ENCODE data around the gene ZFP69B. TPM values are rescaled to one million over a fixed set of nuclear protein-coding genes. Genes with fewer than 3 reads are reported as not detected.

Gene ZFP69B
- total RNA-seq, 1 donor from 2014 or later, result 3.8 TPM

DNA sequence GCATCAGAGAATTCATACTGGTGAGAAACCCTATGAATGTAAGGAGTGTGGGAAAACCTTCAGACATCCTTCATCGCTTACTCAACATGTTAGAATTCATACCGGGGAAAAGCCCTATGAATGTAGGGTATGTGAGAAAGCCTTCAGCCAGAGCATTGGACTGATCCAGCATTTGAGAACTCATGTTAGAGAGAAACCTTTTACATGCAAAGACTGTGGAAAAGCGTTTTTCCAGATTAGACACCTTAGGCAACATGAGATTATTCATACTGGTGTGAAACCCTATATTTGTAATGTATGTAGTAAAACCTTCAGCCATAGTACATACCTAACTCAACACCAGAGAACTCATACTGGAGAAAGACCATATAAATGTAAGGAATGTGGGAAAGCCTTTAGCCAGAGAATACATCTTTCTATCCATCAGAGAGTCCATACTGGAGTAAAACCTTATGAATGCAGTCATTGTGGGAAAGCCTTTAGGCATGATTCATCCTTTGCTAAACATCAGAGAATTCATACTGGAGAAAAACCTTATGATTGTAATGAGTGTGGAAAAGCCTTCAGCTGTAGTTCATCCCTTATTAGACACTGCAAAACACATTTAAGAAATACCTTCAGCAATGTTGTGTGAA lies 12.8 kb downstream of the ZFP69B start:
- H3K4me1 ChIP-seq, result no peaks in the 10 kb centered on the region
- no peak overlapping the region for H3K4me3 ChIP-seq
- H3K9me3 ChIP-seq, result peaks cover 89 to 100% of the 10 kb centered on the region in 2 donors
- no peaks in the 10 kb centered on the region for H3K27me3 ChIP-seq
- TF ChIP-seq, protein P1, sequence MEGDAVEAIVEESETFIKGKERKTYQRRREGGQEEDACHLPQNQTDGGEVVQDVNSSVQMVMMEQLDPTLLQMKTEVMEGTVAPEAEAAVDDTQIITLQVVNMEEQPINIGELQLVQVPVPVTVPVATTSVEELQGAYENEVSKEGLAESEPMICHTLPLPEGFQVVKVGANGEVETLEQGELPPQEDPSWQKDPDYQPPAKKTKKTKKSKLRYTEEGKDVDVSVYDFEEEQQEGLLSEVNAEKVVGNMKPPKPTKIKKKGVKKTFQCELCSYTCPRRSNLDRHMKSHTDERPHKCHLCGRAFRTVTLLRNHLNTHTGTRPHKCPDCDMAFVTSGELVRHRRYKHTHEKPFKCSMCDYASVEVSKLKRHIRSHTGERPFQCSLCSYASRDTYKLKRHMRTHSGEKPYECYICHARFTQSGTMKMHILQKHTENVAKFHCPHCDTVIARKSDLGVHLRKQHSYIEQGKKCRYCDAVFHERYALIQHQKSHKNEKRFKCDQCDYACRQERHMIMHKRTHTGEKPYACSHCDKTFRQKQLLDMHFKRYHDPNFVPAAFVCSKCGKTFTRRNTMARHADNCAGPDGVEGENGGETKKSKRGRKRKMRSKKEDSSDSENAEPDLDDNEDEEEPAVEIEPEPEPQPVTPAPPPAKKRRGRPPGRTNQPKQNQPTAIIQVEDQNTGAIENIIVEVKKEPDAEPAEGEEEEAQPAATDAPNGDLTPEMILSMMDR (IDR thresholded peaks at IDR 0.05), result no peak
- no peak for DNase-seq (ENCODE audit: low spot score in 2 of 2)
- no peak overlapping the region for H3K27ac ChIP-seq
- intact Hi-C loops (cut with DNase I), result no loop called here
- peaks cover 9 to 37% of the 10 kb centered on the region in 2 donors for H3K36me3 ChIP-seq

DNA sequence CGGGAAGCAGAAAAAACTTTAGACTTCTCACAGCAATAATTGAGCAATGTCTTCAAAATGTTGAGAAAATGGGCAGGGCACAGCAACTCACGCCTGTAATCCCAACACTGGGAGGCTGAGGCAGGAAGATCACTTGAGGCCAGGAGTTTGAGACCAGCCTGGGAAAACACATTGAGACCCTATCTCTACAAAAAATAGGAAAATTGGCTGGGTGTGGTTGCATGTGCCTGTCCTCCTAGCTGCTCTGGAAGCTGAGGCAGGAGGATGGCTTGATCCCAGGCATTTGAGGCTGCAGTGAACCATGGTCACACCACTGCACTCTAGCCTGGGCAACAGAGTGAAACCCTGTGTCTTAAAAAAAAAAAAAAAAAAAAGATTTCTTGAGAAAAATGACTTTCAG lies 19.1 kb downstream of the ZFP69B start:
- peaks cover 52 to 77% of the 10 kb centered on the region in 2 donors for H3K9me3 ChIP-seq
- no peak for DNase-seq (ENCODE audit: low spot score in 2 of 2)
- no peak overlapping the region for H3K4me3 ChIP-seq
- no peaks in the 10 kb centered on the region for H3K27me3 ChIP-seq
- H3K4me1 ChIP-seq, result no peaks in the 10 kb centered on the region
- intact Hi-C loops (cut with DNase I), result no loop called here
- no peak overlapping the region for H3K27ac ChIP-seq
- TF ChIP-seq, protein P1 (IDR thresholded peaks at IDR 0.05), result no peak
- no peaks in the 10 kb centered on the region for H3K36me3 ChIP-seq

DNA sequence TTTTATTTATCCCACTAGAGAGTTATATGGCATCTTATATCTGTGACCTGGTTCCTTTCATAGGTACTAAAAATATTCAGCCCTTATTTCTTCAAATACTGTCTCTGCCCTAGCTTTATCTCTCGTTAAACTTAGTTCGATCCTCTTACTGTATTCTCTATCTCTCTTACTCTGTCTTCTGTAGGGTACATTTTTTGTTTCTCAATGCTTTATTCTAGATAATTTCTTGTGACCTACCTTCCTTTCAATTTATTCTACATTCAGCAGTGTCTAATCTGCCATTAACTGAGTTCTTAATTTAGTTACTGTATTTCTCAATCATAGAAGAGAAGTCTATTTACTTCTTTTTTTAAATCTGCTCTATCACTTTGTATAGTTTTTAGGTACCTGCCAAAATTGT lies 25.0 kb downstream of the ZFP69B start:
- DNase-seq (ENCODE audit: low spot score in 2 of 2), result no peak
- H3K36me3 ChIP-seq, result no peaks in the 10 kb centered on the region
- H3K9me3 ChIP-seq, result peaks cover under 1 to 32% of the 10 kb centered on the region in 2 donors
- H3K27ac ChIP-seq, result no peak overlapping the region
- H3K27me3 ChIP-seq, result no peaks in the 10 kb centered on the region
- TF ChIP-seq, protein P1 (IDR thresholded peaks at IDR 0.05), result no peak
- H3K4me3 ChIP-seq, result no peak overlapping the region
- peaks cover 0 to 4% of the 10 kb centered on the region in 2 donors for H3K4me1 ChIP-seq
- intact Hi-C loops (cut with DNase I), result no loop called here

DNA sequence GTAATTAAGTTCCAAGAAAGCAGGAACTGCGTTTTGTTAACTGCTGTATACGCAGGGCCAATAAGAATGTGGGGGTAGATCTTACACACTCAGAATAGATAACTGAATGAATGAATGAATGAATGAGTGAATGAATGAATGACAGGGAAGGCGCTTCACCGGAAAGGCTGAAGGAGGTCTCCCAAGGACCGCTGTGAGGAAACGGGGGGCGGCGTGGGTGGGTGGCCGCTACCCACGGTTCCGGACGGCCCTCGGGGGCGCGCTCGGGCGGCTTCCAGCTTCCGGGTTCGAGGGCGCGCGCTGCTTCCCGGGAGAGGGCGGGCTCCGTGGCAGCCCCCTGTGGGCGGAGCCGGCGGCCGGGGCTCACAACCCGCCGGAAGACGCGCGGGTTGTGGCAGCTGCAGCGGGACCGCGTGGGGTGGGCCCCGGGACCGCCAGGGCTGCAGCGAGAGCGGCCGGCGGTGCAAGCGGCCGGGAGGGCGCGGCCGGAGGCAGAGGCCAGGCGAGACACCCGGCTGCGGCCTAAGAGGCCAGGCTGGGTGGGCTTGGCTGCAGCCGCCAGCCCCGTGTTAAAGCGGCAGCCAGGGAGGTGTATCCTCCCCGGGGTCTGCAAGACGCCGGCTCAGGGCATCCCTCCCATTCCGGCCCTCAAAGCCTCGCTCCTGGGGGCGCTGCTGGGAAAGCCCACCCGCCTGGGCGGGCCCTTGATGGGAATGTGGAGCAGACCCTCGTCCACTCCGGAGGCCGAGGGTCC lies 26.8 kb downstream of the ZFP69B start, which contains the start of gene ZFP69:
Gene ZFP69 (plus strand): TSS at position 367 of the 754 bp plus-strand sequence. CDS start 2,072 bp downstream, outside the sequence.
- TF ChIP-seq, protein P1 (IDR thresholded peaks at IDR 0.05), result no peak
- Histone ChIP-seq H3K9me3 (peaks cover 0 to 21% of the 10 kb centered on the region in 2 donors), H3K27me3 (no peaks in the 10 kb centered on the region), H3K36me3 (peaks cover 6 to 12% of the 10 kb centered on the region in 2 donors), H3K4me3 (peak within 1 kb of the TSS; percentile 93 to 99), H3K4me1 (peaks cover 0 to 4% of the 10 kb centered on the region in 2 donors), H3K27ac (peak within 1 kb of the TSS; percentile 68 to 77)
- intact Hi-C loops (cut with DNase I), result loop anchor here (1.0 kb wide), 2 partner anchors 27 to 54 kb away; partner anchors contain the start of genes ZFP69B and ZNF684
- DNase-seq (ENCODE audit: low spot score in 2 of 2), result peak; percentile 9 to 84

DNA sequence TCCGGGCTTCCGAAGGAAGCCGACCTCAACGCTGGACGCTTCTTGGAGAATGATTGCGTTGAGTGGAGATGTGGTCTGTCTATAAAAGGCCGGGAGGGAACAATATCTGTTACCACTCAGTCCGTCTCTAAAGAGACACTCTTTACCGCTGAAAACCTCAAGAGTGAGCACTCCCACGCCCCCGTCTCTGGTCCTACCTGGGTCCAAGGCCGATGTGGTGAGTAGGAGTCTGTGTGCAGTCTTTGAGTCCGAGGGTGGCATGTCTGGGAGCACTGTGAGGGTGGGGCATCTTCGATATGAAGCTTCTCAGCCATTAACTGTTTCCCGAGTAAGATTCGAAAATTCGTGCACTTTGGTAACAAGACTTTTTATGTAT lies 27.4 kb downstream of the ZFP69B start:
- peaks cover 0 to 4% of the 10 kb centered on the region in 2 donors for H3K4me1 ChIP-seq
- DNase-seq (ENCODE audit: low spot score in 2 of 2), result no peak
- TF ChIP-seq, protein P1 (IDR thresholded peaks at IDR 0.05), result no peak
- intact Hi-C loops (cut with DNase I), result loop anchor here (1.0 kb wide), 2 partner anchors 27 to 54 kb away; partner anchors contain the start of genes ZFP69B and ZNF684
- H3K36me3 ChIP-seq, result peaks cover 9 to 15% of the 10 kb centered on the region in 2 donors
- peak overlapping the region; percentile 93 to 99 for H3K4me3 ChIP-seq
- no peaks in the 10 kb centered on the region for H3K27me3 ChIP-seq
- H3K9me3 ChIP-seq, result peaks cover 0 to 21% of the 10 kb centered on the region in 2 donors
- peak overlapping the region; percentile 68 to 77 for H3K27ac ChIP-seq
